Liver (tissue), 3 donors: ENCODE measurements around the gene SELENOS.

Experiments used
- EGR1 ChIP-seq, 2 donors: IDR thresholded peaks; 2 replicates each; pipeline ENCODE4 v1.6.1; 2016 to 2018; ENCODE audit warnings: antibody characterized with exemption in 2 of 2, low read depth in 2 of 2
- GABPA ChIP-seq, 2 donors: IDR thresholded peaks in 1 of 2; conservative IDR thresholded peaks in 1 of 2; 2 replicates each; pipeline ENCODE4 v1.6.1; 2016; ENCODE audit warnings: antibody characterized with exemption in 2 of 2, mild to moderate bottlenecking in 1 of 2, moderate library complexity in 1 of 2
- HNF4G ChIP-seq: IDR thresholded peaks from 2 replicates; pipeline ENCODE4 v1.6.1; 2016; ENCODE audit warnings: antibody characterized with exemption
- JUND ChIP-seq, 2 donors: IDR thresholded peaks; 2 replicates each; pipeline ENCODE4 v1.6.1; 2016; ENCODE audit warnings: antibody characterized with exemption in 2 of 2
- RAD21 ChIP-seq, 2 donors: IDR thresholded peaks; 2 replicates each; pipeline ENCODE4 v1.6.1; 2016; ENCODE audit warnings: antibody characterized with exemption in 2 of 2, mild to moderate bottlenecking in 2 of 2
- RXRA ChIP-seq, 2 donors: IDR thresholded peaks; 2 replicates each; pipeline ENCODE4 v1.6.1; 2017 to 2018; ENCODE audit warnings: antibody characterized with exemption in 2 of 2, mild to moderate bottlenecking in 1 of 2
- TAF1 ChIP-seq: conservative IDR thresholded peaks from 2 replicates; pipeline ENCODE4 v1.6.1; 2016; ENCODE audit warnings: antibody characterized with exemption, mild to moderate bottlenecking
- YY1 ChIP-seq: IDR thresholded peaks from 2 replicates; pipeline ENCODE4 v1.6.1; 2016; ENCODE audit warnings: antibody characterized with exemption, mild to moderate bottlenecking
- TF ChIP-seq, protein P1 (sequence below): IDR thresholded peaks from 2 replicates; pipeline ENCODE4 v1.6.1; 2016; ENCODE audit warnings: antibody characterized with exemption
- TF ChIP-seq, protein P2 (sequence below): fragments of 150-350 bp; IDR thresholded peaks from 2 replicates; pipeline ENCODE4 v1.5.1; 2017; ENCODE audit warnings: improper control_type of control experiment, low read depth, low read length; ENCODE audit not compliant: missing input control
- TF ChIP-seq, protein P3 (sequence below): IDR thresholded peaks from 2 replicates; pipeline ENCODE4 v1.6.1; 2016; ENCODE audit warnings: antibody characterized with exemption, mild to moderate bottlenecking
- TF ChIP-seq, protein P4 (sequence below): IDR thresholded peaks from 2 replicates; pipeline ENCODE4 v1.6.1; 2016; ENCODE audit warnings: antibody characterized with exemption
- TF ChIP-seq, protein P5 (sequence below): IDR thresholded peaks from 2 replicates; pipeline ENCODE4 v1.6.1; 2016; ENCODE audit warnings: antibody characterized with exemption
- donor health status: healthy.
- donor health status: healthy.

DNA sequence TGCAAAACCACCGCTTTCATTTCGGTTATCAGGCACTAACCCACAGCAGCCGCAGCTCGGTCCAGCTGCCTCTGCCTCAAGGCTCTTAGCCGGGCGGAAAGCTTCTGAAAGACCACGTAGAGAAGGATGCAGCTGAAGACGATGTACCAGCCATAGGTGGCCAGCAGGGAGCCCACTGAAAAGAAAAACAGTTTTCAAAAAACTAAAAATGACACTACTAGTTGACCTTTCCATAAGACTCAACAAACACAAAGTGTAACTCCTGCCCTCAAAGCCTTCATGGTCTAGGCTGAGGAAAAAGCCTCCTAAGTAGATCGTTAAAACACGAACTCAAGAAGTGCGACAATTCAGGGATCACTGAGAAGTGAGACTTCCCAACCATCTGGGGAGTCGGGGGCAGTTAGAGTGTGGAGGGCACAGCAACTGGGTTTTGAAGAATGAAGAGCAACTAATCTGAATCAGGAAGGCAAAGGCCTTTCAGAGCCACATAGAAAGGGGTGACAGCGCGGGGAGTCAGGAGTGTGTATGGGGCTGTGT, 716 bp downstream of the SELENOS start:
- TF ChIP-seq HNF4G (no peak), YY1 (no peak), EGR1 (IDR thresholded peaks at IDR 0.05; ENCODE audit: low read depth in 2 of 2) (no peak), TAF1 (no peak), RAD21 (IDR thresholded peaks at IDR 0.05) (no peak), GABPA (IDR thresholded peaks at IDR 0.05 in 1 of 2, conservative IDR thresholded peaks at IDR 0.05 in 1 of 2) (no peak), JUND (IDR thresholded peaks at IDR 0.05) (no peak), RXRA (IDR thresholded peaks at IDR 0.05) (no peak)
- TF ChIP-seq, protein P1, sequence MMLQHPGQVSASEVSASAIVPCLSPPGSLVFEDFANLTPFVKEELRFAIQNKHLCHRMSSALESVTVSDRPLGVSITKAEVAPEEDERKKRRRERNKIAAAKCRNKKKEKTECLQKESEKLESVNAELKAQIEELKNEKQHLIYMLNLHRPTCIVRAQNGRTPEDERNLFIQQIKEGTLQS = no peak
- TF ChIP-seq, protein P2, sequence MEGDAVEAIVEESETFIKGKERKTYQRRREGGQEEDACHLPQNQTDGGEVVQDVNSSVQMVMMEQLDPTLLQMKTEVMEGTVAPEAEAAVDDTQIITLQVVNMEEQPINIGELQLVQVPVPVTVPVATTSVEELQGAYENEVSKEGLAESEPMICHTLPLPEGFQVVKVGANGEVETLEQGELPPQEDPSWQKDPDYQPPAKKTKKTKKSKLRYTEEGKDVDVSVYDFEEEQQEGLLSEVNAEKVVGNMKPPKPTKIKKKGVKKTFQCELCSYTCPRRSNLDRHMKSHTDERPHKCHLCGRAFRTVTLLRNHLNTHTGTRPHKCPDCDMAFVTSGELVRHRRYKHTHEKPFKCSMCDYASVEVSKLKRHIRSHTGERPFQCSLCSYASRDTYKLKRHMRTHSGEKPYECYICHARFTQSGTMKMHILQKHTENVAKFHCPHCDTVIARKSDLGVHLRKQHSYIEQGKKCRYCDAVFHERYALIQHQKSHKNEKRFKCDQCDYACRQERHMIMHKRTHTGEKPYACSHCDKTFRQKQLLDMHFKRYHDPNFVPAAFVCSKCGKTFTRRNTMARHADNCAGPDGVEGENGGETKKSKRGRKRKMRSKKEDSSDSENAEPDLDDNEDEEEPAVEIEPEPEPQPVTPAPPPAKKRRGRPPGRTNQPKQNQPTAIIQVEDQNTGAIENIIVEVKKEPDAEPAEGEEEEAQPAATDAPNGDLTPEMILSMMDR = peak; percentile 24
- TF ChIP-seq, protein P3, sequence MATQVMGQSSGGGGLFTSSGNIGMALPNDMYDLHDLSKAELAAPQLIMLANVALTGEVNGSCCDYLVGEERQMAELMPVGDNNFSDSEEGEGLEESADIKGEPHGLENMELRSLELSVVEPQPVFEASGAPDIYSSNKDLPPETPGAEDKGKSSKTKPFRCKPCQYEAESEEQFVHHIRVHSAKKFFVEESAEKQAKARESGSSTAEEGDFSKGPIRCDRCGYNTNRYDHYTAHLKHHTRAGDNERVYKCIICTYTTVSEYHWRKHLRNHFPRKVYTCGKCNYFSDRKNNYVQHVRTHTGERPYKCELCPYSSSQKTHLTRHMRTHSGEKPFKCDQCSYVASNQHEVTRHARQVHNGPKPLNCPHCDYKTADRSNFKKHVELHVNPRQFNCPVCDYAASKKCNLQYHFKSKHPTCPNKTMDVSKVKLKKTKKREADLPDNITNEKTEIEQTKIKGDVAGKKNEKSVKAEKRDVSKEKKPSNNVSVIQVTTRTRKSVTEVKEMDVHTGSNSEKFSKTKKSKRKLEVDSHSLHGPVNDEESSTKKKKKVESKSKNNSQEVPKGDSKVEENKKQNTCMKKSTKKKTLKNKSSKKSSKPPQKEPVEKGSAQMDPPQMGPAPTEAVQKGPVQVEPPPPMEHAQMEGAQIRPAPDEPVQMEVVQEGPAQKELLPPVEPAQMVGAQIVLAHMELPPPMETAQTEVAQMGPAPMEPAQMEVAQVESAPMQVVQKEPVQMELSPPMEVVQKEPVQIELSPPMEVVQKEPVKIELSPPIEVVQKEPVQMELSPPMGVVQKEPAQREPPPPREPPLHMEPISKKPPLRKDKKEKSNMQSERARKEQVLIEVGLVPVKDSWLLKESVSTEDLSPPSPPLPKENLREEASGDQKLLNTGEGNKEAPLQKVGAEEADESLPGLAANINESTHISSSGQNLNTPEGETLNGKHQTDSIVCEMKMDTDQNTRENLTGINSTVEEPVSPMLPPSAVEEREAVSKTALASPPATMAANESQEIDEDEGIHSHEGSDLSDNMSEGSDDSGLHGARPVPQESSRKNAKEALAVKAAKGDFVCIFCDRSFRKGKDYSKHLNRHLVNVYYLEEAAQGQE = no peak
- TF ChIP-seq, protein P4, sequence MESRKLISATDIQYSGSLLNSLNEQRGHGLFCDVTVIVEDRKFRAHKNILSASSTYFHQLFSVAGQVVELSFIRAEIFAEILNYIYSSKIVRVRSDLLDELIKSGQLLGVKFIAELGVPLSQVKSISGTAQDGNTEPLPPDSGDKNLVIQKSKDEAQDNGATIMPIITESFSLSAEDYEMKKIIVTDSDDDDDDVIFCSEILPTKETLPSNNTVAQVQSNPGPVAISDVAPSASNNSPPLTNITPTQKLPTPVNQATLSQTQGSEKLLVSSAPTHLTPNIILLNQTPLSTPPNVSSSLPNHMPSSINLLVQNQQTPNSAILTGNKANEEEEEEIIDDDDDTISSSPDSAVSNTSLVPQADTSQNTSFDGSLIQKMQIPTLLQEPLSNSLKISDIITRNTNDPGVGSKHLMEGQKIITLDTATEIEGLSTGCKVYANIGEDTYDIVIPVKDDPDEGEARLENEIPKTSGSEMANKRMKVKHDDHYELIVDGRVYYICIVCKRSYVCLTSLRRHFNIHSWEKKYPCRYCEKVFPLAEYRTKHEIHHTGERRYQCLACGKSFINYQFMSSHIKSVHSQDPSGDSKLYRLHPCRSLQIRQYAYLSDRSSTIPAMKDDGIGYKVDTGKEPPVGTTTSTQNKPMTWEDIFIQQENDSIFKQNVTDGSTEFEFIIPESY = no peak
- TF ChIP-seq, protein P5, sequence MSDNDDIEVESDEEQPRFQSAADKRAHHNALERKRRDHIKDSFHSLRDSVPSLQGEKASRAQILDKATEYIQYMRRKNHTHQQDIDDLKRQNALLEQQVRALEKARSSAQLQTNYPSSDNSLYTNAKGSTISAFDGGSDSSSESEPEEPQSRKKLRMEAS = no peak
